Renal cortex interstitium (tissue), 11 donors: ENCODE results near the gene GPSM3. TPM values are rescaled to one million over a fixed set of nuclear protein-coding genes. Genes with fewer than 3 reads are reported as not detected.
A peak's percentile ranks its signal among the peaks of the same experiment; 100 is the strongest.

ENCODE experiments used
- DNase-seq, 11 donors: peaks; one replicate each; pipeline ENCODE4 v3.0.0-alpha.2; 2013; ENCODE audit warnings: low read depth in 9 of 11, low spot score in 4 of 11; ENCODE audit errors: extremely low read depth in 1 of 11
- polyA plus RNA-seq, 3 donors: library from polyadenylated mRNA; unstranded; fragments of 120-200 nt; gene quantifications; one replicate each; pipeline ENCODE4 v1.2.1, GENCODE V29; 2013; ENCODE audit not compliant: insufficient read length in 3 of 3

Gene GPSM3
- polyA plus RNA-seq, 3 donors = 9.4 to 13.1 (median 9.9) TPM

DNA sequence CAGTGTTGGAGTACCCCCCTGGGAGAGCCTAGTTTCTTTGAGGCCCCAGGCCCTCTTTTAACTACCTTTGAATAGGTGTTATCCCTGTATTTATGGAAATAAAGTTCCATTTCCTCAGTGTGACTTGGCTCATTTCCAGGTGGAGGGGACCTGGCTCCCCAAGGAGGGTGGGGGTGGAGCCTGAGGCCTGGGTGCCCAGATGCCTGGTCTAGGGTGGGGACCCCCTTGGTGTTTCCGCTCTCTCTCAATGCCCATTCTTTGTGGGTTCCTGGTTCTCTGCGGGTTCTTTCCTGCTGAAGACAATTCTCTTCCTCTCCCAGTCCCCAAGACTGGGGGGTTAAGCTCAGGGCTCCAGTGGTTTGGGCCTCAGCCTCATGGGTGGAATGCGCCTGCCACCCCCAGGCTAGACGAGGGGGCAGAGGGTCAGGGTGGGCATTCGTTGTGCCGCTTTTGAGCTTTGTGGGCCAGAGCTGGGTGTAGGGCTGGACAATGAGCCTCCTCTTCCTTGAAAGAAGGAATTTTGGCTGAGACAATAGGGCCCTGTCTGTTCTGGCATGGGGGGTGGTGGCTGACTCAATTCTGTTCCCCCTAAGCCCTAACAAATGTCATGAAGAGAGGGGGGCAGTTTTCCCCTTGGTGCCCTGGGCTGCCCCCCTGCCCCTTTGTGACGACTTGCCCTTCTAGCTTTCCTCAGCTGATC lies 28.7 kb downstream of the GPSM3 start:
- DNase-seq = no peak

DNA sequence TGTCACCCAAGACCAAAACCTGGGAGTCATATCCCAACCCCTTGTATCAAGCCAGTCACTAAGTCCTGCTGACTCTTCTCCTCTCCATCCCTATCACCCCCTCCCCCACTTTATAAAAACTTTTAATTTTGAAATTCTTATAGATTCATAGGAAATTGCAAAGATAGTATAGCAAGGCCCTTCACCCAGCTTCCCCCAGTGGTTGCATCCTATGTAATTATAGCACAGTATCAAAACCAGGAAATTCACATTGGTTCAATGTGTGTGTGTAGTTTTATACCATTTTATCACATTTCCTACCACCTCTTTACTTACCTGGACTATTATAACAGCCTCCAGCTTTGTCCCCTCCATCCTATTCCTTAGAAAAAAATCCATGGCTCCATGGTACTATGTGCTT lies 34.4 kb downstream of the GPSM3 start:
- no peak for DNase-seq

DNA sequence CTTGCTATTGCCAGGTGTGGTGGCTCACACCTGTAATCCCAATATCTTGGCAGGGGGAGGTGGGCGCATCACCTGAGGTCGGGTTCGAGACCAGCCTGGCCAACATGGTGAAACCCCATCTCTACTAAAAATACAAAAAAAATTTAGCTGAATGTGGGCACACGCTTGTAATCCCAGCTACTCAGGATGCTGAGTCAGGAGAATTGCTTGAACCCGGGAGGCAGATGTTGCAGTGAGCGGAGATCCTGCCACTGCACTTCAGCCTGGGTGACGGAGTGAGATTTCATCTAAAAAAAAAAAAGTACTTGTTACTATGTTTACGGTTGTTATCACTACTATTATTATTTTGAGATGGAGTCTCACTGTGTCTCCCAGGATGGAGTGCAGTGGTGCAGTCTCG lies 35.6 kb downstream of the GPSM3 start:
- DNase-seq = no peak

DNA sequence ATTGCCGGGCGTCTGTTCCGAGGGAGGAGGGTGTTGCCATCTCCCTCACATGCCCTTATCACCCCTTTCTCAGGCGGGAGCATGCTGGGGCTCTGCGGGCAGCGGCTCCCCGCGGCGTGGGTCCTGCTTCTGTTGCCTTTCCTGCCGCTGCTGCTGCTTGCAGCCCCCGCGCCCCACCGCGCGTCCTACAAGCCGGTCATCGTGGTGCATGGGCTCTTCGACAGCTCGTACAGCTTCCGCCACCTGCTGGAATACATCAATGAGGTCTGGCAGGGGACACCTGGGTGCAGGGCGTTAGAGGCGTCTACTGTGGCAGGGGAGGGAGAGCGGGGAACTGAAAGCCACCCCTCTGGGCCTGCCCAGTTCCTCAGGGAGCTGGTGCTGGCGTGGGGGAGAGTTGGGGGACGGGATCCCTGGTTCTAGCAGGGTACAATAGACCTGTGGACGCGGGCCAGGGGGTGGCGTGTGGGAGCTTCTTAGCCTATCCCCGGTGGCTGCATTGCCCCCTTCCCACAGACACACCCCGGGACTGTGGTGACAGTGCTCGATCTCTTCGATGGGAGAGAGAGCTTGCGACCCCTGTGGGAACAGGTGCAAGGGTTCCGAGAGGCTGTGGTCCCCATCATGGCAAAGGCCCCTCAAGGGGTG lies 37.8 kb downstream of the GPSM3 start:
- DNase-seq = peak in 2 of 11 donors; percentile 73 to 82

DNA sequence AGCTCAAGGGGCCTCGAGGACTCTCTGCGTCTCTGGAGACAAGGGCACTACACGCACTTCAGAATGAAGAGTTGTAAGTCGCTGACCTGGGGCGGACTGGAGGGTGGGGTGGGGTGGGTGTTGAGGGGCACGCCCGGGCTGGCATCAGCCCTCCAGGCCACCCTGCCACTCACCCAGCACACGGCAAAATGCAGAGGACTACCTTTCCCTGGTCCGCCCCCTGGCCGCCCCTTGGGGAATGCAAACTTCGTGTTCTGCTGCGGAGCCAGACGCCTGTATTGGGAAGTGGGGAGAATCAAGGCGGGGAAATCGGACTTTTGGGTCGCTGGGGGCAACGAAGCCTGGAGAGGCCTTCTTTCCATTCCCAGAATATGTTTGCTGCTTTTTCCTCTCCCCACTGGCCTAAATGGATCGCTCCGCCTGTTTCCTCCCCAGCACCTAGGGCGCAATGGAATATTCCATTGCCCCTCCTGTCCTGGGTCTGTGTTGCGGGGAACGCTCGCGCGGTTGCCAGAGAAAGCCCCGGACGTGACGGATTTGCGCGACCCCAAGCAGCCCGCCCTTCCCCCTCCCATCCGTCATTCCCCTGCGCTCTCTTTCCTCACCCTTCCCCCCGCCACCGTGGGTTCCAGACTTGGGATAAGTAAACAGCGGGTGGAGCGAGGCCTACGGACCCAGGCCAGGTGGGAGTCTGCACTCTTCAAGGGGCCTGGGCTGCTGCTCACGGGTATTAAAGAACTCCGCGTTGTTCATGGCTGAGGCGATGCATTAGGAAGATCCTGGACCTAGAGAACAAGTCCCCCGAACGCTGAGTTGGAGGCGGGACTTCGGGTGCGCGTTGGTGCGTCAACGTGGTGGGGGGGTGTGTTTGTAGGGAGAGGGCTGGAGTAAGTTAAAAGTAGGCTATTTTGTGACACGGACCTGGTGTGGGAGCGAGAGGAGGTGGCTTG lies 38.6 kb downstream of the GPSM3 start, which contains the start of gene PPT2:
TSS of gene PPT2 (plus strand) at position 578 of the 950 bp plus-strand sequence. CDS start 454 bp downstream, outside the sequence.
- DNase-seq = peak; percentile 89 to 95 (median 91)

DNA sequence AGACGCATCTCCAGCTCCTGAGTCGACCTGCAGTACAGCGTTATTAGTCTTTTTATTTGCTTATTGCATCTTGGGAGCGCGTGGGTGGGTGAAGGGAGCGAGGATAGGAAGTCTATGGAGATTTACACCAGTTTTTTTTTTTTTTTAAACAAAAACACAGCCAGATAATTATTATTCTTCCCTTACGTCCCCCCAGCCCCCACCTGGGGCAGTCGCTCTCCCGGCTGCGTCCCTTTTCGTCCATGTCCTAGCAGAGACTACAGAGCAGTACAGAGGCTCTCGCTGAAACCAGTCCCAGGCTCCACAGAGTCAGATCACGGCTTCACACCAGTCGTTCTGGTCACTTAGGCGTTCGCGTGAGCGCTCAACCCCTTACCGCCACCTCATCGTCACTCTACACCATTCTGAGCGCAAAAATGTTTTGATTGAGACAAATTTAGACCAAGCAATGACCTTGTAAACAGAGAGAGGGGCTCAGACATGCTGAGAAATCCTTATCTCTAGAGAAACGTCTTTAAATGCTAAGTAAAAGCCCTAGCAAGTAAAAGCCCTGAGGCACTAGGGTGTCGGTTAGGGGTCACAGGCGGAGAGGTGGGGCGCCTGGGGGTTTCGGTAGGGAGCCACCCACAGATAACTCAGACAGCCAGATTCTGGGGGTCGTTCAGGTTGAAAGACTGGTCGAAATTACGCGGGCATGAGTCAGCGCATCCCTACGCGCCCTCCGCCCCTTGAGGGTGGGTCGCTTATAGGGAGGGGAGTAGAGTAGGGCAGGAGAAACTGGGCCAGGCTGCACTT lies 39.5 kb downstream of the GPSM3 start:
- no peak for DNase-seq

DNA sequence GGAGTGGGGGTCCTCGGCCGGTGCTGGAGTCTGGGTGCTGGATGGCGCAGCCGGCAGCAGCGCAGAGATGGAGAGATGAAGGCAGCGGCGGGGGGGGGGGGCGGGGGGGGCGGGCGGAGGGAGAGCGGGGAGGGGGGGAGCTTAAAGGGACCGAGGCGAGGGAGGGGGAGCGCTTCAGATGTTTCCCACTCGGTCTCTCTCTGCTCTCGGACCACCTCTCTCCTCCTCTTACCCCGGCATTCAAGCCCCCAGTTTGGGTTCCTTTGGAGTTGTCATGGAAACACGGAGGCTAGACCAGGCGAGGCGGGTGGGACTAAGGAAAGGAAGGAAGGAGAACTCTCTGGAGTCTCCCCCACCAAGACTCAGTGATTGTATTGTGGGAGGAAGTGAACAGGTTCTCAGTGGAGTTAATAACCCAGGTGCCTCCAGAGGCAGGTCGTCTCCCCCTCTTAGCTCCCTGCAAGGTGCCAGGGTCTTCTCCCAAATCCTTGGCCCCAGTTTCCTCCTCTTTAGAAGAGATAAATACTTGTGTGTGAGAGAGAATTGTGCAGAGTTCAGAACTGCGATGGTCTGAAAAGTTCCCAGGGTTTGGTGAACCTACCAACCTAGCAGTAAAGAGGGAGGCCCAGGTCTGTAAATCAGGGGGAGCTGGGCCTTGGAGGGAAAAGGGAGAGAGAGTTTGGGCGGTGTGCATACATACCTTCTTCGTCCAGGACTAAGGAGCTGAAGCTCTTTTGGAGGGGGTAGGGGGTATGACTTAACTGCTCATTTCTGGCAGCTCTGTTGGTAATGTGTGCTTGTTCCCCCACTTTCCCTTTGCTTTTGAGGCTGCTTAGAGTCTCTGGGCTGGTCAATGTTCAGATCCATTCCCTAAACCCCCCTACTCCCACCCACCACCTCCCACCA lies 40.3 kb downstream of the GPSM3 start, which contains the start of gene PRRT1:
TSS of gene PRRT1 (minus strand) at position 77 of the 906 bp plus-strand sequence. CDS start 112 bp downstream, outside the sequence.
- DNase-seq = no peak

DNA sequence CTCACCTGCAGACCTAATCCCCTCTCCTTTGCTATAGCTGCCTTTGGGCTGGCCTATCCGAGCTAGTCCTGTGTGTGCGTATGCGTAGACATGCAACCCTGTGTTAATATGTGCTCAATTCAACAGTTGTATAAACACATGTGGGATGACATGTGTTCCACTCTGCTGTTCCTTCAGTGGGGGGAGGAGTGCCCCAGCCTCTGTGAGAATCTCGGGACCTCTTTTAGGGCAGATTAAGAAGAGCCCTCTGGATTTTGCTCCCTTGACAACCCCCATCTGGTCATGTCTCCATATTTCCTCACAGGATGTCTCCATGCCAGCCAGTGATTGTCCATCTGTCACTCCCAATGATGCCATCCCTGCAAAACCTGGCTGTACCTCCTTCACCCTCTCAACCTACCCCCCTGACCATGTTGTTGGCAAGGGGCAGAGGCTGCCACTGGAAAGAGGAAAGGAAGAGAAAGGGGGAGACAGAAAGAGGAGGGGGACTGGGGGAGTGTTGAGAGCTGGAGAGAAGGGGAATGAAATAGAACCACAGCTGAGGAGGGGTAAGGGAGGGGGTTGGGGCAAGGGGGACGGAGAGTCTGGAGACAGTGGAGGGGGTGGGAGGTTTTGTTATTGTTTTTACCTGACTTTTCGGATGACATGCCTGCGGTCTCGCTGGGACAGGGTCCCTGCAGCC lies 41.1 kb downstream of the GPSM3 start:
- no peak for DNase-seq

DNA sequence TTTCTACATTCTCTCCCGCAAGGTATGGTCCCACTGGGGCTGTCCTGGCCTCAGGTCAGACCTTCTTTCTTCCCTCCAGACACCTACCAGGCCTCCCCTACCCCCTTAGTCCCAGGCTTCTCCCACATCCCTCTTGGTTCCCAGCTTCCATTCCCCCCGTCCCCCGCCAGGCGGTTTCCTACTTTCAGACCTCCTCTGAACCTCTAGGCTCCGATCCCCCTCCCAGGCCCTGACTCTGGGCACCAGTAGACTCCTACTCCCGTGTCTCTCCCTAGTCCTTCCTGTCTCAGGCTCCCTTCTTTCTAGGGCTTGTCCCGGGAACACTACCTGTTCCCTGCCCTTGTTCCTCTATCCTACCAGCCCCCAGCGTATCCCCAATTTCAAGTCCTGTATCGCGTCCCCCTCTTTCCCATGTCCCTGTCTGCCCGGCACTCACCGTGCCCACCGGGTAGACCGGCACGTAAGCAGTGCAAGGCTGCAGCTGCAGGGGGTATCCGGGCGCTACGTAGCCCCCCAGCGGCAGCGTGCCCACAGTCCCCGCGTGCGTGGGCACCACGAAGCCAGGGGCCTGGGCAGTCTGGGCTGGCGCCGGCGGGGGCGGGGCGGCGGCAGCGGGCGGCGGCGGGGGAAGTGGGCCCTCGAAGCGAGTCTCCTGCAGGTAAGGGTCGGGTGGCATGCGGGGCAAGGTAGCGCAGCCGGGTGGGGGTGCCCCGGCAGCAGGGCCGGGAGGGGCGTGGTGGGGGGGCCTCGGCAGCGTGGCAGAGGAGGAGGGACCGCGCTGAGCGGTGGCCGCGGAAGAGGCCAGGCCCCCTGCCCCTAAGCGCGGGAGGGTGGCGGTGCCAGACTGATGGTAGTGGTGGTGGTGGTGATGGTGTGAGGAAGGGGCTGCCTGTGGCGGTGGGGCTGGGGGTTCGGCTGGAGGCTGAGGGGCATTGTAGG lies 42.2 kb downstream of the GPSM3 start:
- no peak for DNase-seq

DNA sequence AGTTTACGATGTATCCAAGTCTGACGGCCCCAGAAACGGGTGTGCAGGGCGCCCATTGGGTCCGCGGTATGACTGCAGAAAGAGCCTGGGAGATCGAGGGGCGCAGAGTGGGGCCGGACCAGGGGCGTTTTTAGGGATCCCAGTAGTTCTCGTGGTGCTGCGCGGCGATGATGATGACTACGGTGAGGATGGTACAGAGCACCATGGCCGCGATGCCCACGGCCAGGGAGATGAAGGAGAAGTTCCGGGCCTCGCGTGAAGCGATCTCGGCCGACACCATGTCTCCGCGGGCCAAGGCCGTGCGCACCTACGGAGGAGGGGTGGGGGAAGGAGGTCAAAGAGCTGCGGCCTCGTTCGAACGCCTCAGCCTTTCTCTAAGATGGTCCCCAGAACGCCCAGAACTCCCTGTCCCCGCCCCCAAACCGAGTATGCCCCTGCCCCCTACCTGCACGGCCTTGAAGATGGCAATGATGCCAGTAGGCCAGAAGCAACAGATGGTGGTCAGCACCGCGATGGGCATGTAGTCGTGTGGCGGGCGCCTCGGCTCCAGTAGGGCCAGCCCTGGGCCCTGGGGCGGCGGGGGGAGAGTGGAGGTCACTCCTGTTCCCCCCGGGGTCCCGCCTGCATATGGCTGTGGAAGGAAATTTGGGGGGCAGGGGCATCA lies 43.2 kb downstream of the GPSM3 start:
- DNase-seq = no peak

DNA sequence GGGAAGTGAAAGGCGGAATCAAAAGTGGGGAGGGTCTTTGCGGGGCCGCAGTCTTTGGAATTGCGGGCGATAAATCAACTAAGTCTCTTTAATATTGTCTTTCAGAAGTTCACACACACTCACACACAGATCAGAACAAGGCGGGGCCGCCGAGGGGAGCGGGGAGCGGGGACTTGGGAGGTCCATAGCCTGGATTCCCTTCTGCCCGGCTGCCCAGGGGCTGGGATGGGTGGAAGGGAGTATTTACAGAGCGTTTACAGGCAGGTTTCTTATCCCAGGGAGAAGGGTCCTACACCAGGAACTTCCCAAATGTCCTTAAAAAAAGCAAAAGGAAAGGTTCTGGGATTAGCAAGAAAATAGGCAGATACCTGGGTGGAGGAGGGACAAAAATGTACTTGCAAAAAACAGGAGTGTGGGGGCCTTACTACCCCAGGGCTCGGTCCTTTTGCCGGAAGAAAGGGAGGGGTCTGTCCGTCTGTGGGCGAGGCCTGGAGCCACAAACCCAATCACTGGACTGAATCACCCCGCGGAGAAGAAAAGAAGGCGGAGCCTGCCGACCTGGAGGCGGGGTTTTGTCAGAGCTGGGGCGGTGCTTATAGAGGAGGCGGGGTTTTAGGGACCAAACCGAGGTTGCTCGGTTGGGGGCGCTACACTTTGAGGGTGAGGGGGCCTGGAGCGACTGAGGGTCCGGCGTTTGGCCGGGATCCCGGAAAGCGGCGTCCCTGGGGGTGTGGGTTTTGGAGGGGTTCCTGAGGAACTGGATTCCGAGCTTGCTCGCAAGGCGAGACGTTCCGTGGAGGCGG lies 44.0 kb downstream of the GPSM3 start:
- peak in 7 of 11 donors; percentile 57 to 83 (median 66) for DNase-seq

DNA sequence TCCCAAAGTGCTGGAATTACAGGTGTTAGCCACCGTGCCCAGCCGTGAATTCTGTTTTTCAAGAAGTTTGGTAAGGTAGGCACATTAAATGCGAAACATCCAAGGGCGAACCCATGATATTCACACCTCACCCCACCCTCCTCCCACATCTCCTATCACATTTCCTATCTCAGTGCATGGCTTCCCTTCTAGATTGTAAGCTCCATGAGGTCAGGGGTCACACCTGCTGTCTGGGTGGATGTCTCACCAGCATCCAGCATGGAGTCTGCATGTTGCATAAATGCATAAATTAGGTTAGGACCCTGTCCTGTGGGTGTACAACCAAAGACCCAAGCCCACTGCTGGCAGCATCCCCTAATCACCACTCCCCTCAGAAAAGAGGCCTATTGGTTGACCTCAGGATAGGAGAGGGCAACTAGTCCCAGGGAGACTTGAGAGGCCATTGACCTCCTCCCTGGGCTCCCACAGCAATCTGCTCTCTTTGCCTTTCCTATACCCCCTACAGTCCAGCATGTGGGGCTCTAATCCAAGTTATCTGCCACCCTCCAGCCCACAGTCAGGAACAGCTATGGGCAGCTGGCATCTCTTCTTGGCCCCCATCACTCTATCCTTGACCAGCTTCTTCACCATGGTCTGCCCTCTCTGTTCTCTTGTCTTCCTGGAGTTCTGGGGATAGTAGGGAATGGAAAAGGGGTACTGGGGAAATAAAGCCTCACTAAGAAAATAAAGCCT lies 44.9 kb downstream of the GPSM3 start:
- DNase-seq = no peak

DNA sequence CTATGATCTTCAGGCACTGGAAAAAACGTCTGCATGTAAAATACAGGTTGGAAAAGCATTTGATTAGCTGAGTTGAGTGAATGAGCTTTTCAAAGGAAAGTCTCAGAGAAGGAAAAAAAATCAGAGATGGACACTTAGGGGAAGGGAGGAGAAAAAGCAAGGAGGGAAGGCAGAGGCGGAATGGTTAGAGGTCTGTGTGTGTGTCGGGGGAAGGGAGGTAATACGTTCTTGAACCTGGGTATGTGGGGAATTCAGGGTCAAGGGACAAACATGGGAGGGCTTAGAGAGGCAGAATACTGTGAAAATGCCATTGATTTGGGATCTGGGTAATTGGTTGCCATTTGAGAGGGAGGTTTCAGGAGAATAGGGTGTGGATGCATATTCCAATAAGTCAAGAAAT lies 45.8 kb downstream of the GPSM3 start:
- DNase-seq = no peak

DNA sequence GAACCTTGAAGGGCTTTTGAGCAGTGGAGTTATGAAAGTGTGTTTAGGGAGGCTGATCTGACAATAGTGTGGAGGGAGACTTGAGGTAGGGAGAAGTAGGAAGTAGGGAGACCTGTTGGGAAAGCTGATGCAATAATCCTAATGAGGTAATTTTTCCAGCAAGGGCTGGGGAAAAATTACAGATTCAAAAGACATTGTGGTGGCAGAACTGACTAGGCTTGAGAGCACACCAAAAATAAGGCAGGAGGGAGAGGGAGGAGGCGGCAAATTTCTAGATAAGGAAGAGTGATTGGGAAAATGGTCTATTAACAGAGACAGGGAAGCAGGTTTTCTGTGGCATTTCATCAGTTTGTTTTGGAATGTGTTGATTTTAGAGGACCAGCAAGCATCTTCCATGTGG lies 46.2 kb downstream of the GPSM3 start:
- DNase-seq = no peak
